WERI-Rb-1 (cell line): Measurements from ENCODE around the gene NLRC3.

ENCODE experiments used
- DNase-seq: peaks from one replicate; pipeline ENCODE4 v3.0.0-alpha.2; 2020
- H3K27ac ChIP-seq: fragments of 250-450 bp; sonication (Bioruptor Pico); 2 replicates; pipeline ENCODE4 v1.5.1; 2020; ENCODE audit warnings: mild to moderate bottlenecking, moderate library complexity
- H3K27me3 ChIP-seq: fragments of 250-450 bp; sonication (Bioruptor Pico); 2 replicates; pipeline ENCODE4 v1.5.1; 2021; ENCODE audit warnings: mild to moderate bottlenecking, low read depth, moderate library complexity; ENCODE audit not compliant: insufficient read depth, severe bottlenecking
- H3K36me3 ChIP-seq: fragments of 250-450 bp; sonication (Bioruptor Pico); 2 replicates; pipeline ENCODE4 v1.5.1; 2020; ENCODE audit warnings: mild to moderate bottlenecking, moderate library complexity
- H3K4me3 ChIP-seq: 2 replicates; pipeline ENCODE4 v1.5.1; 2011; ENCODE audit warnings: low read depth, mild to moderate bottlenecking, control low read depth, low read length
- H3K9me3 ChIP-seq: fragments of 250-450 bp; sonication (Bioruptor Pico); 2 replicates; pipeline ENCODE4 v1.5.1; 2021; ENCODE audit warnings: mild to moderate bottlenecking, moderate library complexity; ENCODE audit not compliant: severe bottlenecking
- TF ChIP-seq, protein P1 (sequence below): IDR thresholded peaks from 2 replicates; pipeline ENCODE4 v1.5.1; 2011; ENCODE audit warnings: low read depth, mild to moderate bottlenecking, control low read depth, inconsistent platforms, low read length

The NLRC3 gene, protein sequence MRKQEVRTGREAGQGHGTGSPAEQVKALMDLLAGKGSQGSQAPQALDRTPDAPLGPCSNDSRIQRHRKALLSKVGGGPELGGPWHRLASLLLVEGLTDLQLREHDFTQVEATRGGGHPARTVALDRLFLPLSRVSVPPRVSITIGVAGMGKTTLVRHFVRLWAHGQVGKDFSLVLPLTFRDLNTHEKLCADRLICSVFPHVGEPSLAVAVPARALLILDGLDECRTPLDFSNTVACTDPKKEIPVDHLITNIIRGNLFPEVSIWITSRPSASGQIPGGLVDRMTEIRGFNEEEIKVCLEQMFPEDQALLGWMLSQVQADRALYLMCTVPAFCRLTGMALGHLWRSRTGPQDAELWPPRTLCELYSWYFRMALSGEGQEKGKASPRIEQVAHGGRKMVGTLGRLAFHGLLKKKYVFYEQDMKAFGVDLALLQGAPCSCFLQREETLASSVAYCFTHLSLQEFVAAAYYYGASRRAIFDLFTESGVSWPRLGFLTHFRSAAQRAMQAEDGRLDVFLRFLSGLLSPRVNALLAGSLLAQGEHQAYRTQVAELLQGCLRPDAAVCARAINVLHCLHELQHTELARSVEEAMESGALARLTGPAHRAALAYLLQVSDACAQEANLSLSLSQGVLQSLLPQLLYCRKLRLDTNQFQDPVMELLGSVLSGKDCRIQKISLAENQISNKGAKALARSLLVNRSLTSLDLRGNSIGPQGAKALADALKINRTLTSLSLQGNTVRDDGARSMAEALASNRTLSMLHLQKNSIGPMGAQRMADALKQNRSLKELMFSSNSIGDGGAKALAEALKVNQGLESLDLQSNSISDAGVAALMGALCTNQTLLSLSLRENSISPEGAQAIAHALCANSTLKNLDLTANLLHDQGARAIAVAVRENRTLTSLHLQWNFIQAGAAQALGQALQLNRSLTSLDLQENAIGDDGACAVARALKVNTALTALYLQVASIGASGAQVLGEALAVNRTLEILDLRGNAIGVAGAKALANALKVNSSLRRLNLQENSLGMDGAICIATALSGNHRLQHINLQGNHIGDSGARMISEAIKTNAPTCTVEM

DNA sequence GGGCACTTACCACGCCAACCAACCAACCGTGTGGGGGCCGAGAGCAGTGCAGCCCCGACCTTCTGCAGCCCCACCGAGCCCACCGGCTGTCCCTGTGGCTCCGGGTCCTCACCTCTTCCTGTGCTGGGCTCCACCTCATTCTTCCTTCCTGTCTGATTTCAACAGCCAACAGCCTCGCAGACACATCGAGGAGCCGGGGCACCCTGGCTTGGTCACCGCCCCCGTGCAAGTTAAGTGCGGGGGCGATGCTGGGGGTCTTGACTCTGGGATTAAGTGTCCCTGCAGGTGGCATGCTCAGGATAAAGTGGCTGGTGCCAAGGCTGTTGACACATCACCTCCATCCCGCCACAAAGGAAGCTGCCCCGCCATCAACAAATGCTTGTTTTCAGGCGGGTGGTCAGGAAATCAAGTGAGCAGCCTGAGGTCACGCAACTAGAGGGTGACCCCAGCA, at the start of gene NLRC3:
NLRC3 (minus strand) TSS at position 102 of the 451 bp plus-strand sequence. CDS start 12,367 bp downstream, outside the sequence.
- Histone ChIP-seq H3K27me3 (no peaks in the 10 kb centered on the region), H3K27ac (no peak within 1 kb of the TSS), H3K36me3 (no peaks in the 10 kb centered on the region; the same call in 1 of the 2 replicates), H3K9me3 (no peaks in the 10 kb centered on the region), H3K4me3 (no peak within 1 kb of the TSS)
- TF ChIP-seq, protein P1, sequence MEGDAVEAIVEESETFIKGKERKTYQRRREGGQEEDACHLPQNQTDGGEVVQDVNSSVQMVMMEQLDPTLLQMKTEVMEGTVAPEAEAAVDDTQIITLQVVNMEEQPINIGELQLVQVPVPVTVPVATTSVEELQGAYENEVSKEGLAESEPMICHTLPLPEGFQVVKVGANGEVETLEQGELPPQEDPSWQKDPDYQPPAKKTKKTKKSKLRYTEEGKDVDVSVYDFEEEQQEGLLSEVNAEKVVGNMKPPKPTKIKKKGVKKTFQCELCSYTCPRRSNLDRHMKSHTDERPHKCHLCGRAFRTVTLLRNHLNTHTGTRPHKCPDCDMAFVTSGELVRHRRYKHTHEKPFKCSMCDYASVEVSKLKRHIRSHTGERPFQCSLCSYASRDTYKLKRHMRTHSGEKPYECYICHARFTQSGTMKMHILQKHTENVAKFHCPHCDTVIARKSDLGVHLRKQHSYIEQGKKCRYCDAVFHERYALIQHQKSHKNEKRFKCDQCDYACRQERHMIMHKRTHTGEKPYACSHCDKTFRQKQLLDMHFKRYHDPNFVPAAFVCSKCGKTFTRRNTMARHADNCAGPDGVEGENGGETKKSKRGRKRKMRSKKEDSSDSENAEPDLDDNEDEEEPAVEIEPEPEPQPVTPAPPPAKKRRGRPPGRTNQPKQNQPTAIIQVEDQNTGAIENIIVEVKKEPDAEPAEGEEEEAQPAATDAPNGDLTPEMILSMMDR, result no peak
- no peak for DNase-seq

DNA sequence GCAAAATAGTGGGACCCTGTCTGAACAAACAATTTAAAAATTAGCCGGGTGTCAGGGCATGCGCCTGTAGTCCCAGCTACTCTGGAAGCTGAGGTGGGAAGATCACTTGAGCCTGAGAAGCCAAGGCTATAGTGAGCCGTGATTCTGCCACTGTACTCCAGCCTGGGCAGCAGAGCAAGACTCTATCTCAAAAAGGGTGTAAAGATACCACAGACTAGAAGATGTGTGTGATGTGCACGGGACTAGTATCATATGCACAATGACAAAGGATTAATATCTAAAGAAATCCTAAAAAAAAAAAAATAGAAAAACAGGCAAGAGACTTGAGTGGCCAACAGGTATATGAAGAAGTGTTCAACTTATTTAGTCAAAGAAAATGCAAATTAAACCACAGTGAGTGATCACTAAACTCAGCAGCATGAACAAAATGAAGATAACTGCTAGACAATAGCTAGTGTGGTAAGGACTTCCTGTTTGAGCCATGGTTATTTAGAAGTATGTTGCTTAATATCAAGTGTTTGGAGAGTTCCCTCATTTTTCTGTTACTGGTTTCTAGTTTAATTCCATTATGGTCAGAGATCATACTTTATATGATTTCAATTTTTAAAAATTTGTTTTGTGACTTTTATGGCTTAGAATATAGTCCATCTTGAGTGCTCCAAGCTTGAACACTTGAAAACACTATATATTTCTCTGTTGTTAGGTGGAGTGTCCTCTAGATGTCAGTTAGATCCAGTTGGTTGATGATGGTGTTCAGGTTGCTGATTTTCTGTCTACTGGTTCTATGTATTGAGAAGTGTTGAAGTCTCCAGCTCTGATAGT, 48.9 kb upstream of the NLRC3 start:
- Histone ChIP-seq H3K4me3 (no peak overlapping the region), H3K9me3 (no peaks in the 10 kb centered on the region), H3K27me3 (no peaks in the 10 kb centered on the region), H3K27ac (no peak overlapping the region), H3K36me3 (no peaks in the 10 kb centered on the region)
- TF ChIP-seq, protein P1, result no peak
- no peak for DNase-seq

DNA sequence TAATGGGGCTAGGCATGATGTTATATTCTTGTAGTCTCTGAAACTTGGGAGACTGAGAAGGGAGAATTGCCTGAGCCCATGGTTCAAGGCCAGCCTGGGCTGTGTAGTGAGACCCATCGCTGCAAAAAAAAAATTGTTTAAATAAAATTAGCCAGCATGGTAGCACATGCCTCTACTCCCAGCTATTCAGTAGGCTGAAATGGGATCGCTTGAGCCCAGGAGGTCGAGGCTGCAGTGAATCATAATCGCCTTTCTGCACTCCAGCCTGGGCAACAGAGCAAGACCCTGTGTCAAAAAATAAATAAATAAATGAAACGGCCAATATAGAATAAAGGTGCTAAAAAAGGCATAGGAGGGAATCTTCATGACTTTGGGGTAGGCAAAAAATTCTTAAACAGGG, 48.1 kb upstream of the NLRC3 start:
- DNase-seq, result no peak
- Histone ChIP-seq H3K36me3 (no peaks in the 10 kb centered on the region), H3K9me3 (no peaks in the 10 kb centered on the region), H3K27ac (no peak overlapping the region), H3K4me3 (no peak overlapping the region), H3K27me3 (no peaks in the 10 kb centered on the region)
- TF ChIP-seq, protein P1, result no peak

DNA sequence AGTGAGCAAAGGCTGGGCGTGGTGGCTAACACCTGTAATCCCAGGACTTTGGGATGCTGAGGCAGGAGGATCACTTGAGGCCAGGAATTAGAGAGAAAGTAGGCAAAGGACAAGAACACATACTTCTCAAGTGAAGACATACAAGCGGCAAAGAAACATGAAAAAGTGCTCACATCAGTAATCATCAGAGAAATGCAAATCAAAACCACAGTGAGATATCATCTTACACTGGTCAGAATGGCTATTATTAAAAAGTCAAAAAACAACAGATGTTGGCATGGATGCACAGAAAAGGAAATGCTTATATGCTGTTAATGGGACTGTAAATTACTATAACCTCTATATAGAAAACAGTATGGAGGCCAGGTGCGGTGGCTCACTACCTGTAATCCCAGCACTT, 46.4 kb upstream of the NLRC3 start:
- Histone ChIP-seq H3K27me3 (no peaks in the 10 kb centered on the region), H3K27ac (no peak overlapping the region), H3K36me3 (no peaks in the 10 kb centered on the region), H3K9me3 (no peaks in the 10 kb centered on the region), H3K4me3 (no peak overlapping the region)
- TF ChIP-seq, protein P1, result no peak
- DNase-seq, result no peak

DNA sequence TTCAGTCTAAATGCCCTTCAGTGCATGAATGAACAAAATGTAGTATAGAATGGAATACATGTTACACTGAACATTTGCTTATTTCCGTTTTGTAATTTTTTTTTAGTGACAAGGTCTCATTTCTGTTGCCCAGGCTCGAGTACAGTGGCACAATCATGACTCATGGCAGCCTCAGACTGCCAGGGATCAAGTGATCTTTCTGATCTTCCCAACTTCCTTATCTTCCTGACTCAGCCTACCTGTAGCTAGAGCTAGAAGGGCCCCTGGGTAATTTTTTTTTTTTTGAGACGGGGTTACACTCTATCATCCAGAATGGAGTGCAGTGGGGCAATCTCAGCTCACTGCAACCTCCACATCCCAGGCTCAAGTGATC, 41.6 kb upstream of the NLRC3 start:
- DNase-seq, result no peak
- Histone ChIP-seq H3K36me3 (no peaks in the 10 kb centered on the region), H3K9me3 (no peaks in the 10 kb centered on the region), H3K4me3 (no peak overlapping the region), H3K27me3 (no peaks in the 10 kb centered on the region), H3K27ac (no peak overlapping the region)
- TF ChIP-seq, protein P1, result no peak
